ENCODE measurements around the gene EFNA5.

- TF ChIP-seq POLR2A (IDR thresholded peaks at IDR 0.05) (no peak), CTCF (IDR thresholded peaks at IDR 0.05) (no peak)
Observed at GRCh38 chr5:107661038-107661649, 9.6 kb downstream of the EFNA5 start.

Data from uterus (tissue), 2 donors.